Measurements from ENCODE around the gene ASIC1. TPM values are rescaled to one million over a fixed set of nuclear protein-coding genes. Genes with fewer than 3 reads are reported as not detected.
A peak's percentile ranks its signal among the peaks of the same experiment; 100 is the strongest.

Gene ASIC1
- total RNA-seq, 2 donors from 2014 or later, result 4.2 to 5.2 TPM

GRCh38 chr12:50069539-50069938 lies 12.1 kb downstream of the ASIC1 start:
- WGBS, 2 experiments (ENCODE audit: insufficient coverage in 1 of 2, insufficient read length in 1 of 2), result 92 to 100% methylated on average over 3 of the region's 3 CpGs
- Mint-ChIP-seq H3K36me3 (ENCODE audit: low read depth) (no peaks in the 10 kb centered on the region), H3K4me3 (no peak overlapping the region), H3K4me1 (peaks cover 6% of the 10 kb centered on the region), H3K27me3 (ENCODE audit: insufficient read depth) (peaks cover 8% of the 10 kb centered on the region), H3K27ac (no peak overlapping the region), H3K9me3 (no peaks in the 10 kb centered on the region)
- Histone ChIP-seq H3K9ac (ENCODE audit: extremely low read depth, low read length, poor library complexity, severe bottlenecking) (no peak overlapping the region), H3K27ac (ENCODE audit: low read depth, low read length) (no peak overlapping the region), H3K36me3 (ENCODE audit: control insufficient read depth, insufficient read depth, low read length) (no peaks in the 10 kb centered on the region), H3K9me3 (ENCODE audit: control insufficient read depth, low read length) (no peaks in the 10 kb centered on the region), H3K4me3 (ENCODE audit: low read length) (no peak overlapping the region), H3K27me3 (ENCODE audit: control insufficient read depth, insufficient read depth, low read length, poor library complexity, severe bottlenecking) (no peaks in the 10 kb centered on the region), H3K4me1 (ENCODE audit: control insufficient read depth, insufficient read depth, low read length) (peaks cover 4% of the 10 kb centered on the region)
- DNase-seq, result no peak
- no peak for TF ChIP-seq CTCF (conservative IDR thresholded peaks at IDR 0.05)

- no peaks in the 10 kb centered on the region for H3K9me3 ChIP-seq (ENCODE audit: control insufficient read depth, low read length)
- peak; percentile 92 for TF ChIP-seq CTCF (conservative IDR thresholded peaks at IDR 0.05)
- no peak overlapping the region for H3K27ac ChIP-seq (ENCODE audit: low read depth, low read length)
- Mint-ChIP-seq H3K9me3 (no peaks in the 10 kb centered on the region), H3K4me1 (peaks cover 8% of the 10 kb centered on the region), H3K4me3 (no peak overlapping the region), H3K27me3 (ENCODE audit: insufficient read depth) (peaks cover 4% of the 10 kb centered on the region), H3K27ac (no peak overlapping the region), H3K36me3 (ENCODE audit: low read depth) (no peaks in the 10 kb centered on the region)
- WGBS, 2 experiments (ENCODE audit: insufficient coverage in 1 of 2, insufficient read length in 1 of 2), result 64 to 73% methylated on average over 2 to 8 of the region's 9 CpGs
- peak; percentile 96 for DNase-seq
- H3K27me3 ChIP-seq (ENCODE audit: control insufficient read depth, insufficient read depth, low read length, poor library complexity, severe bottlenecking), result no peaks in the 10 kb centered on the region
- no peaks in the 10 kb centered on the region for H3K36me3 ChIP-seq (ENCODE audit: control insufficient read depth, insufficient read depth, low read length)
- H3K4me3 ChIP-seq (ENCODE audit: low read length), result no peak overlapping the region
- H3K9ac ChIP-seq (ENCODE audit: extremely low read depth, low read length, poor library complexity, severe bottlenecking), result no peak overlapping the region
- peaks cover 7% of the 10 kb centered on the region for H3K4me1 ChIP-seq (ENCODE audit: control insufficient read depth, insufficient read depth, low read length)
These were observed 13.1 kb downstream of the ASIC1 start for GRCh38 chr12:50070314-50071060.

GRCh38 chr12:50072198-50072907 lies 15.0 kb downstream of the ASIC1 start:
- no peaks in the 10 kb centered on the region for H3K9me3 Mint-ChIP-seq
- no peaks in the 10 kb centered on the region for H3K36me3 ChIP-seq (ENCODE audit: control insufficient read depth, insufficient read depth, low read length)
- no peak overlapping the region for H3K27ac Mint-ChIP-seq
- H3K27me3 ChIP-seq (ENCODE audit: control insufficient read depth, insufficient read depth, low read length, poor library complexity, severe bottlenecking), result no peaks in the 10 kb centered on the region
- H3K4me3 Mint-ChIP-seq, result no peak overlapping the region
- H3K27me3 Mint-ChIP-seq (ENCODE audit: insufficient read depth), result peaks cover 4% of the 10 kb centered on the region
- WGBS, 2 experiments (ENCODE audit: insufficient coverage in 1 of 2, insufficient read length in 1 of 2), result 43 to 68% methylated on average over 4 to 10 of the region's 10 CpGs
- H3K9ac ChIP-seq (ENCODE audit: extremely low read depth, low read length, poor library complexity, severe bottlenecking), result no peak overlapping the region
- no peak overlapping the region for H3K4me3 ChIP-seq (ENCODE audit: low read length)
- TF ChIP-seq CTCF (conservative IDR thresholded peaks at IDR 0.05), result no peak
- H3K4me1 Mint-ChIP-seq, result peaks cover 13% of the 10 kb centered on the region
- peak; percentile 78 for DNase-seq
- H3K9me3 ChIP-seq (ENCODE audit: control insufficient read depth, low read length), result no peaks in the 10 kb centered on the region
- H3K36me3 Mint-ChIP-seq (ENCODE audit: low read depth), result no peaks in the 10 kb centered on the region
- H3K27ac ChIP-seq (ENCODE audit: low read depth, low read length), result no peak overlapping the region
- H3K4me1 ChIP-seq (ENCODE audit: control insufficient read depth, insufficient read depth, low read length), result peaks cover 5% of the 10 kb centered on the region
